Panc1 (cell line): ENCODE measurements around the gene ANXA6.

ENCODE experiments used
- POLR2AphosphoS5 ChIP-seq: IDR thresholded peaks from 2 replicates; pipeline ENCODE4 v1.6.1; 2012; ENCODE audit warnings: mild to moderate bottlenecking, low read depth, low read length, moderate library complexity
- SIN3A ChIP-seq: IDR thresholded peaks from 2 replicates; pipeline ENCODE4 v1.6.1; 2012; ENCODE audit warnings: low read depth, mild to moderate bottlenecking, low read length, moderate library complexity, borderline replicate concordance; ENCODE audit not compliant: insufficient read depth
- TCF7L2 ChIP-seq: IDR thresholded peaks from 2 replicates; pipeline ENCODE4 v1.6.1; 2011; ENCODE audit warnings: mild to moderate bottlenecking, low read depth, low read length, inconsistent platforms
- TF ChIP-seq, protein P1 (sequence below): fragments of 450-650 bp; IDR thresholded peaks from 2 replicates; pipeline ENCODE4 v1.5.1; 2017; ENCODE audit warnings: mild to moderate bottlenecking
- TF ChIP-seq, protein P2 (sequence below), 2 experiments: IDR thresholded peaks; 2 replicates each; pipeline ENCODE4 v1.6.1; 2011 to 2012; ENCODE audit warnings: low read depth in 2 of 2, control low read depth in 1 of 2, low read length in 1 of 2, mild to moderate bottlenecking in 1 of 2, moderate library complexity in 1 of 2; ENCODE audit not compliant: insufficient read depth in 1 of 2

GRCh38 chr5:151184316-151185042 is 26.9 kb upstream of the ANXA6 start:
- TF ChIP-seq, protein P1, sequence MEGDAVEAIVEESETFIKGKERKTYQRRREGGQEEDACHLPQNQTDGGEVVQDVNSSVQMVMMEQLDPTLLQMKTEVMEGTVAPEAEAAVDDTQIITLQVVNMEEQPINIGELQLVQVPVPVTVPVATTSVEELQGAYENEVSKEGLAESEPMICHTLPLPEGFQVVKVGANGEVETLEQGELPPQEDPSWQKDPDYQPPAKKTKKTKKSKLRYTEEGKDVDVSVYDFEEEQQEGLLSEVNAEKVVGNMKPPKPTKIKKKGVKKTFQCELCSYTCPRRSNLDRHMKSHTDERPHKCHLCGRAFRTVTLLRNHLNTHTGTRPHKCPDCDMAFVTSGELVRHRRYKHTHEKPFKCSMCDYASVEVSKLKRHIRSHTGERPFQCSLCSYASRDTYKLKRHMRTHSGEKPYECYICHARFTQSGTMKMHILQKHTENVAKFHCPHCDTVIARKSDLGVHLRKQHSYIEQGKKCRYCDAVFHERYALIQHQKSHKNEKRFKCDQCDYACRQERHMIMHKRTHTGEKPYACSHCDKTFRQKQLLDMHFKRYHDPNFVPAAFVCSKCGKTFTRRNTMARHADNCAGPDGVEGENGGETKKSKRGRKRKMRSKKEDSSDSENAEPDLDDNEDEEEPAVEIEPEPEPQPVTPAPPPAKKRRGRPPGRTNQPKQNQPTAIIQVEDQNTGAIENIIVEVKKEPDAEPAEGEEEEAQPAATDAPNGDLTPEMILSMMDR, result no peak
- no peak for TF ChIP-seq POLR2AphosphoS5
- TF ChIP-seq, protein P2, sequence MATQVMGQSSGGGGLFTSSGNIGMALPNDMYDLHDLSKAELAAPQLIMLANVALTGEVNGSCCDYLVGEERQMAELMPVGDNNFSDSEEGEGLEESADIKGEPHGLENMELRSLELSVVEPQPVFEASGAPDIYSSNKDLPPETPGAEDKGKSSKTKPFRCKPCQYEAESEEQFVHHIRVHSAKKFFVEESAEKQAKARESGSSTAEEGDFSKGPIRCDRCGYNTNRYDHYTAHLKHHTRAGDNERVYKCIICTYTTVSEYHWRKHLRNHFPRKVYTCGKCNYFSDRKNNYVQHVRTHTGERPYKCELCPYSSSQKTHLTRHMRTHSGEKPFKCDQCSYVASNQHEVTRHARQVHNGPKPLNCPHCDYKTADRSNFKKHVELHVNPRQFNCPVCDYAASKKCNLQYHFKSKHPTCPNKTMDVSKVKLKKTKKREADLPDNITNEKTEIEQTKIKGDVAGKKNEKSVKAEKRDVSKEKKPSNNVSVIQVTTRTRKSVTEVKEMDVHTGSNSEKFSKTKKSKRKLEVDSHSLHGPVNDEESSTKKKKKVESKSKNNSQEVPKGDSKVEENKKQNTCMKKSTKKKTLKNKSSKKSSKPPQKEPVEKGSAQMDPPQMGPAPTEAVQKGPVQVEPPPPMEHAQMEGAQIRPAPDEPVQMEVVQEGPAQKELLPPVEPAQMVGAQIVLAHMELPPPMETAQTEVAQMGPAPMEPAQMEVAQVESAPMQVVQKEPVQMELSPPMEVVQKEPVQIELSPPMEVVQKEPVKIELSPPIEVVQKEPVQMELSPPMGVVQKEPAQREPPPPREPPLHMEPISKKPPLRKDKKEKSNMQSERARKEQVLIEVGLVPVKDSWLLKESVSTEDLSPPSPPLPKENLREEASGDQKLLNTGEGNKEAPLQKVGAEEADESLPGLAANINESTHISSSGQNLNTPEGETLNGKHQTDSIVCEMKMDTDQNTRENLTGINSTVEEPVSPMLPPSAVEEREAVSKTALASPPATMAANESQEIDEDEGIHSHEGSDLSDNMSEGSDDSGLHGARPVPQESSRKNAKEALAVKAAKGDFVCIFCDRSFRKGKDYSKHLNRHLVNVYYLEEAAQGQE (IDR thresholded peaks at IDR 0.05; ENCODE audit: insufficient read depth in 1 of 2, low read depth in 2 of 2, low read length in 1 of 2), result no peak
- TF ChIP-seq TCF7L2, result no peak
- no peak for TF ChIP-seq SIN3A
